ENCODE data around the gene SNAP25.

Gene SNAP25

DNA sequence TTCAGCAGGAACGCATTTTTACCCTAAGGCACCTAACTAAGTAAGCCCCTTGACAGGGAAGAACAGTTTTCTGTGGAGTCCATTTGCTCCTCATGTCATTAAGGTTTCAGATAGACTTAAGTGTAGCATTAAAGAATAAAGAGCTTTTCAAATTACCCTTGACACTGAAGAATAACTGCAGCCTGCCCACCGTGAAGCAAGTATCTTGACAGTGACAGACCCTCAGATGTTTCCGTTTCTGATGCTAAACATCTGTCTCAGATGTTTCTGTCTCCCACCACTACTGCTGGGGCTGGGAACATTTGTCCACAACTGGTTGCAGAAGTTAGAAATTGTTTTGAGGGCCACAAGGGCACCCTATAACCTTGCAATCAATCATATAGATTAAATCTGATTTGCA is 50.0 kb downstream of the SNAP25 start:
- Histone ChIP-seq H2AFZ (ENCODE audit: low read depth, low read length, severe bottlenecking) (no peak overlapping the region), H3K9me3 (ENCODE audit: insufficient read depth, low read length) (no peaks in the 10 kb centered on the region), H3F3A (ENCODE audit: insufficient read depth) (no peaks in the 10 kb centered on the region), H4K20me1 (ENCODE audit: low read depth, low read length) (no peaks in the 10 kb centered on the region), H3K4me2 (ENCODE audit: low read depth, low read length, poor library complexity, severe bottlenecking) (no peak overlapping the region), H3K27ac (ENCODE audit: low read depth, low read length) (no peak overlapping the region), H3K4me3 (ENCODE audit: insufficient read depth, low read length, poor library complexity, severe bottlenecking) (no peak overlapping the region), H3K27me3 (ENCODE audit: low read length) (no peaks in the 10 kb centered on the region), H3K9ac (ENCODE audit: low read length) (no peak overlapping the region), H3K79me2 (ENCODE audit: insufficient read depth, low read length) (no peaks in the 10 kb centered on the region), H3K9me2 (replicated peaks; ENCODE audit: insufficient read depth, low read length) (no peaks in the 10 kb centered on the region), H3K36me3 (ENCODE audit: low read length) (no peaks in the 10 kb centered on the region)
- TF ChIP-seq, protein P1, sequence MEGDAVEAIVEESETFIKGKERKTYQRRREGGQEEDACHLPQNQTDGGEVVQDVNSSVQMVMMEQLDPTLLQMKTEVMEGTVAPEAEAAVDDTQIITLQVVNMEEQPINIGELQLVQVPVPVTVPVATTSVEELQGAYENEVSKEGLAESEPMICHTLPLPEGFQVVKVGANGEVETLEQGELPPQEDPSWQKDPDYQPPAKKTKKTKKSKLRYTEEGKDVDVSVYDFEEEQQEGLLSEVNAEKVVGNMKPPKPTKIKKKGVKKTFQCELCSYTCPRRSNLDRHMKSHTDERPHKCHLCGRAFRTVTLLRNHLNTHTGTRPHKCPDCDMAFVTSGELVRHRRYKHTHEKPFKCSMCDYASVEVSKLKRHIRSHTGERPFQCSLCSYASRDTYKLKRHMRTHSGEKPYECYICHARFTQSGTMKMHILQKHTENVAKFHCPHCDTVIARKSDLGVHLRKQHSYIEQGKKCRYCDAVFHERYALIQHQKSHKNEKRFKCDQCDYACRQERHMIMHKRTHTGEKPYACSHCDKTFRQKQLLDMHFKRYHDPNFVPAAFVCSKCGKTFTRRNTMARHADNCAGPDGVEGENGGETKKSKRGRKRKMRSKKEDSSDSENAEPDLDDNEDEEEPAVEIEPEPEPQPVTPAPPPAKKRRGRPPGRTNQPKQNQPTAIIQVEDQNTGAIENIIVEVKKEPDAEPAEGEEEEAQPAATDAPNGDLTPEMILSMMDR (IDR thresholded peaks at IDR 0.05; ENCODE audit: insufficient read depth, low read length, poor library complexity, severe bottlenecking) = no peak
- no peak for TF ChIP-seq EZH2phosphoT487 (conservative IDR thresholded peaks at IDR 0.05; ENCODE audit: low read length)

GRCh38 chr20:10270630-10271029 is 52.0 kb downstream of the SNAP25 start:
- H3K27me3 ChIP-seq (ENCODE audit: low read length) = no peaks in the 10 kb centered on the region
- H3K79me2 ChIP-seq (ENCODE audit: insufficient read depth, low read length) = no peaks in the 10 kb centered on the region
- no peaks in the 10 kb centered on the region for H3K9me3 ChIP-seq (ENCODE audit: insufficient read depth, low read length)
- no peak overlapping the region for H3K9ac ChIP-seq (ENCODE audit: low read length)
- TF ChIP-seq EZH2phosphoT487 (conservative IDR thresholded peaks at IDR 0.05; ENCODE audit: low read length) = no peak
- TF ChIP-seq, protein P1 (IDR thresholded peaks at IDR 0.05; ENCODE audit: insufficient read depth, low read length, poor library complexity, severe bottlenecking) = no peak
- H3F3A ChIP-seq (ENCODE audit: insufficient read depth) = no peaks in the 10 kb centered on the region
- H4K20me1 ChIP-seq (ENCODE audit: low read depth, low read length) = no peaks in the 10 kb centered on the region
- H3K27ac ChIP-seq (ENCODE audit: low read depth, low read length) = no peak overlapping the region
- no peaks in the 10 kb centered on the region for H3K9me2 ChIP-seq (replicated peaks; ENCODE audit: insufficient read depth, low read length)
- no peak overlapping the region for H3K4me2 ChIP-seq (ENCODE audit: low read depth, low read length, poor library complexity, severe bottlenecking)
- no peak overlapping the region for H3K4me3 ChIP-seq (ENCODE audit: insufficient read depth, low read length, poor library complexity, severe bottlenecking)
- no peaks in the 10 kb centered on the region for H3K36me3 ChIP-seq (ENCODE audit: low read length)
- H2AFZ ChIP-seq (ENCODE audit: low read depth, low read length, severe bottlenecking) = no peak overlapping the region

- no peak overlapping the region for H2AFZ ChIP-seq (ENCODE audit: low read depth, low read length, severe bottlenecking)
- no peak for TF ChIP-seq EZH2phosphoT487 (conservative IDR thresholded peaks at IDR 0.05; ENCODE audit: low read length)
- TF ChIP-seq, protein P1 (IDR thresholded peaks at IDR 0.05; ENCODE audit: insufficient read depth, low read length, poor library complexity, severe bottlenecking) = no peak
- H3K9me3 ChIP-seq (ENCODE audit: insufficient read depth, low read length) = no peaks in the 10 kb centered on the region
- no peak overlapping the region for H3K4me3 ChIP-seq (ENCODE audit: insufficient read depth, low read length, poor library complexity, severe bottlenecking)
- no peaks in the 10 kb centered on the region for H3K36me3 ChIP-seq (ENCODE audit: low read length)
- no peaks in the 10 kb centered on the region for H3F3A ChIP-seq (ENCODE audit: insufficient read depth)
- no peak overlapping the region for H3K27ac ChIP-seq (ENCODE audit: low read depth, low read length)
- no peak overlapping the region for H3K4me2 ChIP-seq (ENCODE audit: low read depth, low read length, poor library complexity, severe bottlenecking)
- H3K79me2 ChIP-seq (ENCODE audit: insufficient read depth, low read length) = no peaks in the 10 kb centered on the region
- no peaks in the 10 kb centered on the region for H4K20me1 ChIP-seq (ENCODE audit: low read depth, low read length)
- no peaks in the 10 kb centered on the region for H3K9me2 ChIP-seq (replicated peaks; ENCODE audit: insufficient read depth, low read length)
- no peaks in the 10 kb centered on the region for H3K27me3 ChIP-seq (ENCODE audit: low read length)
- H3K9ac ChIP-seq (ENCODE audit: low read length) = no peak overlapping the region
These were observed 53.0 kb downstream of the SNAP25 start for GRCh38 chr20:10271494-10272219.
